Measurements from ENCODE around the gene MRPS18A. TPM values are rescaled to one million over a fixed set of nuclear protein-coding genes. Genes with fewer than 3 reads are reported as not detected.

MRPS18A gene
- total and polyA plus RNA-seq, 2 of the 13 experiments (the other 11 are each of a cell fraction or from before 2014, with no cell fraction given) = 87.8 to 89.1 TPM

GRCh38 chr6:43667245-43668150, 20.1 kb downstream of the MRPS18A start (continued):
- TF ChIP-seq MIXL1 (CRISPR knock-in tag; IDR thresholded peaks at IDR 0.05) (peak; percentile 77), TMF1 (CRISPR knock-in tag; IDR thresholded peaks at IDR 0.05; ENCODE audit: low read depth) (no peak), ZNF790 (CRISPR knock-in tag; IDR thresholded peaks at IDR 0.05; ENCODE audit: borderline replicate concordance) (no peak), KMT2A (CRISPR knock-in tag; IDR thresholded peaks at IDR 0.05) (no peak), ZNF275 (CRISPR knock-in tag; IDR thresholded peaks at IDR 0.05; ENCODE audit: borderline replicate concordance) (no peak), PPARG (CRISPR knock-in tag; conservative IDR thresholded peaks at IDR 0.05) (peak; percentile 65), GRHL1 (CRISPR knock-in tag; conservative IDR thresholded peaks at IDR 0.05) (no peak), ZNF670 (CRISPR knock-in tag; IDR thresholded peaks at IDR 0.05; ENCODE audit: borderline replicate concordance) (no peak), ATF2 (CRISPR knock-in tag; IDR thresholded peaks at IDR 0.05) (no peak), ATF3 (CRISPR knock-in tag; IDR thresholded peaks at IDR 0.05) (no peak), ZSCAN20 (CRISPR knock-in tag; IDR thresholded peaks at IDR 0.05; ENCODE audit: borderline replicate concordance) (0 out of 2 replicates have a peak, but pooled peaks have one; percentile 36), EHMT2 (IDR thresholded peaks at IDR 0.05; ENCODE audit: borderline replicate concordance, low read depth, low read length) (no peak), THYN1 (CRISPR knock-in tag; IDR thresholded peaks at IDR 0.05; ENCODE audit: borderline replicate concordance, low read depth) (no peak), GLI4 (CRISPR knock-in tag; IDR thresholded peaks at IDR 0.05; ENCODE audit: borderline replicate concordance) (no peak), TRIM22 (IDR thresholded peaks at IDR 0.05) (no peak), ZNF383 (CRISPR knock-in tag; IDR thresholded peaks at IDR 0.05; ENCODE audit: borderline replicate concordance) (no peak), ZNF605 (CRISPR knock-in tag; IDR thresholded peaks at IDR 0.05) (no peak), ATF5 (CRISPR knock-in tag; IDR thresholded peaks at IDR 0.05; ENCODE audit: low read depth) (no peak), ZFY (CRISPR knock-in tag; IDR thresholded peaks at IDR 0.05) (peak; percentile 53; the same call in 1 of the 2 replicates), IRF2 (CRISPR knock-in tag; IDR thresholded peaks at IDR 0.05) (peak; percentile 77), SNAPC5 (CRISPR knock-in tag; IDR thresholded peaks at IDR 0.05; ENCODE audit: borderline replicate concordance) (no peak), ZNF75D (CRISPR knock-in tag; IDR thresholded peaks at IDR 0.05; ENCODE audit: borderline replicate concordance) (no peak)

Measured in HepG2 (cell line).